NCI-H748 (cell line): ENCODE data around the gene HMG20A.
"Not testable (repeated sequence)": the region's sequence is repeated elsewhere in the genome, so short reads cannot be mapped to it uniquely, and the experiment has no call there.

Source experiments
- DNase-seq: peaks from one replicate; lab custom pipeline; 2025; ENCODE audit not compliant: unreplicated experiment; lab: John Stamatoyannopoulos, UW

Gene HMG20A

DNA sequence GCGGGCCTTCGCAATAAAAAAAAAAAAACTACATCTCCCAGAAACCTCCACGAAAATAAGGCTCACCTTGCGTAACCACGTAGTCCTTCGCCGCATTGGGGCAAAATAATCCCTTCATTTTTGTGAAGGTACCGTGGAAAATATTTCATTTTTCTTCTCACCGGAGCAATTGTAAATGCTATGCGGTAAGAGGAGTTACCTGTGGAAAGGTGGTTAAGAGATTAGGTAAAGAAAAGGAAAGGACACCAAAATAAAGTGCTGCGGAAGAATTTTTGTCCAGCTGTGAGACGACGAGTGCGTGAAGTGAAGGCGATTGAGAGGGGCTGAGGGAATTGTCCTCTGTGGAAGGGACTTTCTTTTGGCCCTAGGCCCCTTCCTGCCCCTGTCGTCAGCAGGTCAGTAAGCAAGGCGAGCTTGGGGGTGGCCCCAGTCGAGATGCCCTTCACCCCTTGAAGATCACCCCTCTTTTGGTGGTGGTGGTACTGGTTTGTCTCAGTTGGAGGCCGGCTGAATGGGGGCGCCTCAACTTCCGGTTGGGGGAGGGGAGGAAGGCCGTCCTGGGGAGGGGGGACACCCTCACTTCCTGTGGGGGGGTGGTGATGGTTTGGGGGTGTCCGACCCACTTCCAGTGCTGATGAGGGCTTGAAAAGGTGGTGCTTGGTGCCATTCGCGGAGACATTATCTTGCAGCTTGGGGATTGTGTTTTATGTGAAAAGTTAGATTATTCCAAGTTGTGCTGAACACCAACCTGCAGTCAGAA is at the start of gene HMG20A:
Gene HMG20A (plus strand): TSS at position 279 of the 760 bp plus-strand sequence. CDS start 37,520 bp downstream, outside the sequence.
- peak; percentile 83 for DNase-seq

DNA sequence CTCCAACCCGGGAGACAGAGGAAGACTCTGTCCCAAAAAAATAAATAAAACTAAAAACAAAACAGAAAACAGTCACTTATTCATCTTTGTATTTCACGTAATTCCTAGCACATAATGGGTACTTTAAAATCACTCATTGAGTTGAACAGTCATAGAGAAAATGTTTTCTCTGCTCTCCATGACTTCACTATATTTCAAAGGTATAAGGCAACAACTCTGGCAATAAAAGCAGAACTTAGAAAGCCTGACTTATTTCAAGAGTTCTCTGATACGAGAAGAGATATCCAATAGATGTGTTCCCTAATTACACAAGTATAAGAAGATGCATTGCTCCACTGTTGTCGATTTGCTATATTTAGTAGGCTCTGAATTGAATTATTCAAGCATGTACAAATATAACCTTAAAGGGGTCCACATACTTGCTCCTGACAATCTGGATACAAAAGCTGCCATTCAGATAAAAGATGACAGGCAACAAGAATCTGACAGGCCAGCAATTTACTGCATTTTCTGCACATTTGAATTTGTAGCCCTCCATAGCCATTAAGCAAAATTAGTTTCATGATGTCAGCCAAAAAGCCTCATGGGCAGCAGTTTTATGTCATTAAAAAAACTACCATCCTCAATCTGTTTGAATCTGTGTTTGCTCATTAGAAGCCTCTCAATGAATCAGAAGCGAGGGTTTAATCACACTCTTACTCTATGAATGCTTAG is 48.7 kb upstream of the HMG20A start:
- no peak for DNase-seq

DNA sequence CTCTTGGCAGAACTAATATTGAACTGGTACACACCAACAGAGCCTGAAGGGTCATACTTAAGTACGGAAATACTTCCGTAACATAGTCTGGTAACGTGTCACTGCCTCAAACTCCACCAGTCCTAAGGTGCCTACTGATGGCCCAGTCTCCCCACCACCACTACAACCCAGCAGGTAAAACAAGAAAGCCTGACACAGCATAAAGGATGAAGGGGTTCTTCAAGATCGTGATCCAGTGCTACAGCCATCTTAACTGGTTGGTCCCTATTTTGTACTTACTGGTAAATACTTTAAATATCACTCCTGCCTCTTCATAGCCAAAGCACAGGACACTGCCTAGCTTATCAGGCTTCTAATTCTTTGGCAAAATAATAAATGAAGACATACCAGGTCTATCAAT is 47.2 kb upstream of the HMG20A start:
- DNase-seq: no peak

DNA sequence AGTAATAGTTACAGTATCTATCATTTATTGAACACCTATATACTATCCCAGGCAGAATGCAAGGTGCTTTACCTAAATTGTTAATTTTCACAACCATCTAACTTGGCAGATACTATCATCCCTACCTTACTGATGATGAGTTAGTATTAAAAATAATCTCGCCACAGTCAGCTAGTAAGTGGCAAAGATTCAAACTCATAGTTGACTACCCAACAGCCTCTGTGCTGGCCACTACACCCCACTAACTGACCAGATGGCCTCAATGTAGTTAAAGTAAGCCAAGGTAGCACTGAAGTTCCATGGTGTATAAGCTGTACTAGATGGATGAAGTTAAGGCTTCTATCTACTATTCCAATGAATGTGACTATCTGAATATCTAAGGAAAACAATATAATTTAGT is 45.6 kb upstream of the HMG20A start:
- DNase-seq: no peak

DNA sequence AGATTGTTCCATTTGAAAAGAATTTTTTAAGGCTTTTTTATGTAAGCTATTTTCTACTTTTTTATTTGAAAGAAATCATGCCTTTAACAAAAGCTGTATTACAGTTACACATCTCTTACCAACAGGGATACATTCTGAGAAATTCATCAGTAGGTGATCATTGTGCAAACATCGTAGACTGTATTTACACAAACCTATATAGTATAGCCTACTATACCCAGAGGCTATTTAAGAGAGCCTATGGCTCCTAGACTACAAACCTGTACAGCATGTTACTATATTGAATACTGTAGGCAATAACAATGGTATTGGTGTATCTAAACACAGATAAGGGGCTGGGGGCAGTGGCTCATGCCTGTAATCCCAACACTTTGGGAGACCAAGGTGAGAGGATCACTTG is 43.9 kb upstream of the HMG20A start:
- DNase-seq: peak; percentile 24

DNA sequence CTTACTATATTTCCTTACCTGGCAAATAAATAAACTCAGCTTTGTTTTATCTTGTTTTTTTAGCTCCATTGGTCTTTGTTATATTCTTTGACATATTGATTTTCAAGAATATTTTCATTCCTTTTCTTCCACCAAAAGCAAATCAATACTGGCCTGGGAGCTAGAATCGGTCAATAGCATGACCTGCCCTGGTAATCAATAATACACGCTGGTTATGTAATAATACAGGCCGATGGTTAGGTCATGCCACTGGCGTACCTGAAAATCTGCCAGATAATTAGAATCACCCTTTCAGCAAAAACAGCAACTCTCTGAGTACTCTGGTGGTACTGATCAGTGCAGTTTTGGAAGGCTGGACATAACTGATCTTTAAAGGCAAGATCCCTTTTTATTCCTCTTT is 40.7 kb upstream of the HMG20A start:
- no peak for DNase-seq

DNA sequence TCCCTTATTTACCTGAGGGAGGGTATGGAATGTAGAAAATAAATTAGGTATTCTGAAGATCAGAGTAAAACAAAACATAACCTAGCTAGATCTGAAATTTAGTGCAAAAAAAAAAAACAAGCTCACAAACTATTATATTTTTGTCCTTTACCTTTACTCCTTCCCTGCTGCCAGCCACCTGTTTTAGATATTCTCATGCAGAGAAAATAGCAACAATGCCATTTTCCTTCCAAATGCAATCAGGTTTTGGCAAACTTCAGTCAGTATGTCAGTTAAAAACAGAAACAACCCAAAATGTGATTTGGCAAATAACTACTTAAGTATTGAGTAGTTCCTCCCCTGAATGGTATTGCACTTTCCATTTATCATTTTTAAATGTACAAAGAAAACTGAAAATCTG is 36.6 kb upstream of the HMG20A start:
- no peak for DNase-seq

DNA sequence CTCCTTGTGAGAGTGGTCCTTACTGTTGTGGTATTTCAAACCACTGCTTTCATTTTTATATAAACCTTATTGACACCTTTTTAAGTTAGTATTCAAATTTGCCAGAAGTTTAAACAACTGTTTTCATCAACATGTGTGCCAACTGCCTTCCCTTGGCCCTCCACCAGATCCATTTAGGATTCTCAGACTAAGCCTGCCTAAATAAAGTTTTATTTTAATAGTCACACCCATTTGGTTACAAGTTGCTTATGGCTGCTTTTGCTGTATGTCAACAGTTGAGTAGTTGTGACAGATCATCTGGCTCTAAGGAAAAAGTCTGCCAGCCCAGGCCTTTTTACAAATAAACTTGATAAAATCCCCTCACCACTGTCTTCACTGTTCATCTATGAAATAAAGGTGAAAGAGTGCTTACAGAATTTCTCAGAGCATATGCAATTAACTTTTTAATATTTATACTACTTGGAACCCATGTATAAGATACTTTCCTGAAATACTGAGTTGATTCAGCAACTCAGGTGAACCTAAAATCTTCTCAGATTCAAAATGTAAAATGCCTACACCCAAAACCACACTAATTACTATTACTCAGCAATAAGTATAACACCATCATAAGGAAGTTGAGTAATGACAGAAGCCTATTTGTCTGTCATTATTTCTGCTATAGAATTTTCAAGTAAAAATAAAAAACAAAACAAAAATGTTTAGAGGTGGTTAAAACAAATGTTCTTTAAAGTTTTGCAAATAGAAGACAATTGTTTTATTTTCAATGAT is 35.9 kb upstream of the HMG20A start:
- no peak for DNase-seq

DNA sequence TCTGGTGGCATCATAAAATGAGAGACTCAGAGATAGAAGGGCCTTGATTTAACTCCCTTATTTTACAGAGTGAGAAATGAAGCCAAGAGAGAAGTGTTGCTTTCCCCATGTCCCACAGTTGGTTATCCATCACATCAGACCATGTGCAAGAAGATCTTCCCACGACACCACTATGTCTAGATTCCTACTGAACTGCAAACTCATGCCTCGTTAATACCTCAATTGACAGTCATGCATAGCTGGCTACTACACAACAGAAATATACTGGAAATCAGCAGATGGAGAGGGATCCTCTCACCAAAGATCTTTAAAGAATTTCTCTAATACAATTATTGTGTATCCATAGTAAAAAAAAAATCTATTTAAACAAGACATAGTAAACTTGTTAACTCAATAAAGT is 34.1 kb upstream of the HMG20A start:
- no peak for DNase-seq

DNA sequence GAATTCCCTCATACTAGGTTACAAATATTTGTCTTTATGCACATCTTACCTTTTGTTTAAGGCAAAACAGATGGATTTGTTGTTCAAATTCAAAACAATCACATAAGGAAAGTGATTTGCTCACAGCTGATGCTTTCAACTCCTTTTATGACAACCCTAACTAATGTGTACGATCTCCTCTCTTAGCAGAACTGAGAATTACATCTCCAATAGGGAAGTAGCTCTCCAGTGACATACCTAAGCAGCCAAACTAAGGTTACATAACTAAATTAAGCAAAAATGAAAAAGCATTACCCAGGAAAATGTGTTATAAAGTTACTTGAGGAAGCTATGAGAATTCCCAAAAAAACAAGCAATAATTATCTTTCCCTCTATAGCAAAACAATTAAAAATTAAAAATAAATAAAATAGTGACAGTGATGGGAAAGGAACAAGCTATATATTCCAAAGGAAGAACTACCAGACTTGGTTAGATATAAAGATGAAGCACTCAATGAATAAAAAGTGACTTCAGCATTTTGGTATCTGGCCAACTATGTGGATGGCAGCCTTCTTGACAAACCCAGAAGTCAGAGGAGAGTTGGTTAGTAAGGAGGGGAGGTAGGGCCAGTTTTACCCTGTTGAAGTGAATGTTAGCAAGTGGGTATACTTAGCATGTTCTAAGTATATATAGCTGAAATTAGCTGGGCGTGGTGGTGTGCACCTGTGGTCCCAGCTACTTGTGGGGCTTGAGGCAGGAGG is 33.2 kb upstream of the HMG20A start:
- DNase-seq: no peak

DNA sequence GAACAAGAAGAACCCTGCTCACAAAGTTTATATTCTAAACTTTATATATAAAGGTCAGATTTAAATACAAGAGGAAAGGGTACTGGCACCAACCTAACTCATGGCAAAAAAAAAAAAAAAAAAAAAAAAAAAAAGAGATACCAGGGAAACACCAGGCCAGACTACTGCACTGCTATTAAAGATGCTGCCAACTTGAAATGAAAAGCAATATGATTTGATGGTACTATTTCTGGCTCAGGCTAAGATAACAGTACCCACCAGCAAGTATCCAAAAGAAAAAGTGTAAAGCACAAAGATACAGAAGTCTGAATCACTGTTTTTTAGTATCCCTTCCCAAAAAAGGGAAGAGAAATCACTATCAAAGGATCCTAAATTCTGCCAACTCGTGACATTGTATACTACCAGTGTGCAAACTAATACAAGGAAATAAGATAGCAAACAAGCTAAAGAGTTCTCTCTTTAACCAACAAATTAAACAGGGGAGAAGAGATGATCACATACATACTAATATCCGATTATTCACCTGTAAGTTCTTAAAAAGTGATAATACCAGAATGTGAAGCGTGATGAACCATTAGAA is 29.2 kb upstream of the HMG20A start:
- no peak for DNase-seq

DNA sequence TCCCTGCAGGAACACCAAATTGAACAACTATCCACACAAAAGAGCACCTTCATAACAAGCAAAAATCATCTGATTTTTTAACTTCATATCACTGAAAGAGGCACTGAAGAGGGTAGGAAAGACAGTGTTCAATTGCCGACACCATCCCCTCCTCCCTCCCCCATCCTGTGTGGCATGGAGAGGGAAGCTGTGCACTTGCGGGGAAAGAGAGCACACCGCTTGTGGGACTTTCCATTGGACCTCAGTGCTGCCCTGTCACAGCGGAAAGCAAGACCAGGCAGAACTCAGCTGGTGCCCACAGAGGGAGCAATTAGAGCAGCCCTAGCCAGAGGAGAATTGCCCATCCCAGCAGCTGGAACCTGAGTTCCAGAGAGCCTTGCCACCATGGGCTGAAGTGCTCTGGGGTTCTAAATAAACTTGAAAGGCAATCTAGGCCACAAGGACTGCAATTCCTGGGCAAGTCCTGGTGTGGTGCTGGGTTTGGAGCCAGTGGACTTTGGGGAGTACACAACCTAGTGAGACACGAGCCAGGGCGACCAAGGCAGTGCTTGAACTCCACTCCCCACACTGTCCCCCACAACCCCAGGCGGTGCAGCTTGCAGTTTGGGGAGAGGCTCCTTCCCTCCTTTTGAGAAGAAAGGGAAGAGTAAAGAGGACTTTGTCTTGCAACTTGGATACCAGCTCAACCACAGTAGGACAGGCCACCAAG is 27.8 kb upstream of the HMG20A start:
- DNase-seq: no peak

DNA sequence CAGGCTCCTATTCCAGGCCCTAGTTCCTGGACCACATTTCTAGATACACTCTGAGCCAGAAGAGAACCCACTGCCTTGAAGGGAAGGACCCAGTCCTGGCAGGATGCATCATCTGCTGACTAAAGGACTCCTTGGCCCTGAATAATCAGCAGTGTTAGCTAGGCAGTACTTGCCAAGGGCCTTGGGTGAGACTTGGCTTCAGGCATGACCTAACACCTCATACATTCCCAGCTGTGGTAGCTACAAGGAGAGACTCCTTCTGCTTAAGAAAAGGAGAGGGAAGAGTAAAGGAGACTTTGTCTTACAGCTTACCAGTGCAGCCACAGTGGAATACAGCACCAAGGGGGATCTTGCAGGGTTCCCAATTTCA is 27.2 kb upstream of the HMG20A start:
- DNase-seq: no peak

DNA sequence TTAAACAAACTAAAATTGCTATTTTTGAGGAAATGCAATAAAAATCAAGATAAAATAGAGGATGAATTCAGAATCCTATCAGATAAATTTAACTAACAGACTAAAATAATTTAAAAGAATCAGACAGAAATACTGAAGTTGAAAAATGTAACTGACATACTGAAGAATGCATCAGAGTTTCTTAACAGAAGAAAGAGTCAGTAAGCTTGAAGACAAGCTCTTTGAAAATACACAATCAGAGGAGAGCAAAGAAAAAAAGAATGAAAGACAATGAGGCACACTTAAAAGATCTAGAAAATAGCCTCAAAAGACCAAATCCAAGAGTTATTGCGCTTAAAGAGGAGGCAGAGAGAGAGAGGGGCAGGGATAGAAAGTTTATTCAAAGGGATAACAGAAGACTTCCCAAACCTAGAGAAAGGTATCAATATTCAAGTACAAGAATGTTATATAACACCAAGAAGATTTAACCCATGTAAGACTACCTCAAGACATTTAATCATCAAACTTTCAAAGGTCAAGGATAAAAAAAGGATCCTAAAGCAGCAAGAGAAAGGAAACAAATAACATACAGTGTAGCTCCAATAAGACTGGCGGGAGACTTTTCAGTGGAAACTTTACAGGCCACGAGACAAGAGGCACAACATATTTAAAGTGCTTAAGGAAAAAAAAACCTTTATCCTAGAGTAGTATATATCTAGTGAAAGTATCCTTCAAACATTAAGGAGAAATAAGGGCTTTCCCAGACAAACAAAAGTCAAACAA is 25.5 kb upstream of the HMG20A start:
- no peak for DNase-seq

DNA sequence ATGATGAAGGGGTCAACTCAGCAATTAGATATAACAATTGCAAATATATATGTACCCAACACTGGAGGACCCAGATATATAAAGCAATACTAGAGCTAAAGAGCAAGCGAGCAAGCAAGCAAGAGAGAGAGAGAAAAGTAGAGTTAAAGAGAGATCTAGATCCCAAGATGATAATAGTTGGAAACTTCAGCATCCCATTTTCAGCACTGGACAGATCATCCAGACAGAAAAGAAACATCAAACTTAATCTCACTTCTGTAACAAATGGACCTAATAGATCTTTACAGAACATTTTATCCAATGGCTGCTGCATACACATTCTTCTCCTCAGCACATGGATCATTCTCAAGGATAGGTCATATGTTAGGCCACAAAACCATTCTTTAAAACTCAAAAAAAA is 24.0 kb upstream of the HMG20A start:
- no peak for DNase-seq

DNA sequence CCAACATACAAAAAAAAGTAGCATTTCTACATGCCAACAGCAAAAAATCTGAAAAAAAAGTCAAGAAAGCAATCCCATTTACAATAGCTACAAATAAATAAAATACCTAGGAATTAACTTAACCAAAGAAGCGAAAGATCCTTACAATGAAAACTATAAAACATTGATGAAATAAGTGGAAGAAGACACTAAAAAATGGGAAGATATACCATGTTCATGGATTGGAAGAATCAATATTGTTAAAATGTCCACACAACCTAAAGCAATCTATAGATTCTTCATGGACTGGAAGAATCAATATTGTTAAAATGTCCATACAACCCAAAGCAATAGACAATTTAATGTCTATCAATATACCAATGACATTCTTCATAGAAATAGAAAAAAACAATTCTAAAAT is 21.8 kb upstream of the HMG20A start:
- DNase-seq: no peak

DNA sequence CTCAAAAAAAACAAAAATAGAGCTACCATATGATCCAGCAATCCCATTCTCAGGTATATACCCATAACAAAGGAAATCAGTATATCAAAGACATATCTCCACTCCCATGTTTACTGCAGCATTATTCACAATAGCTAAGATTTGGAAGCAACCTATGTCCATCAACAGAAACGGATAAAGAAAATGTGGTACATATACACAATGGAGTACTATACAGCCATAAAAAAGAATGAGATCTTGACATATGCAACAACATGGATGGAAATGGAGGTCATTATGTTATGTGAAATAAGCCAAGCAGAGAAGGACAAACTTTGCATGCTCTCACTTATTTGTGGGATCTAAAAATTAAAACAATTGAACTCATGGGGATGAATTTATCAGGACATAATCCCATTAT is 20.4 kb upstream of the HMG20A start:
- no peak for DNase-seq

DNA sequence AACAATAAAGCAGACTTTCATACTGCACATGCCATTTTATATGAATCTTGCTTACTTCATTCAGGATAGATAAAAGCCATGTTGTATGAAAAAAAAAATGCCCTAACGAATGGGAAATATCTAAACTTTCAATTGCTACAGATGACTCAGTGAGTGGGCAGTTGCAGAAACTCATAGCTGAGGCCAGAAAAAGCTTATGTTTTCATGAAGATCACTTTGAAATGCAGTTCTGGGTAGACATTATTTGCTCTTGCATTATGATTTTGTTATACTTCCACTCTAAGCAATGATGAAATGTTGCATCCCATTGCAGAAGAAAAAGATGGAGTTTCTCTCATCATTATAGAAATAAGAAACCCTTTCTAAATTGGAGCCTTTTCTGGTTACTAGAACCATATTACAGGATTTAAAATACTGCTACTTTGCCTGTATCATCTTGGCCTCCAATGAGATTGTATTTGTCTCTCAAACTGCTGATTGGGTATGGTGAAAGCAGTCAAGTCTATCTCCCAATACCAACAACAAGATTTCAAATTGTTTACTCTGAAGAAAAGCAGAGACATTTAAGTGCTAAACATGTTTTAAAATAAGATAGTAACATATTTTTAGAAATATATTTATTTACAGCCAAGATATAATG is 17.8 kb upstream of the HMG20A start:
- no peak for DNase-seq

DNA sequence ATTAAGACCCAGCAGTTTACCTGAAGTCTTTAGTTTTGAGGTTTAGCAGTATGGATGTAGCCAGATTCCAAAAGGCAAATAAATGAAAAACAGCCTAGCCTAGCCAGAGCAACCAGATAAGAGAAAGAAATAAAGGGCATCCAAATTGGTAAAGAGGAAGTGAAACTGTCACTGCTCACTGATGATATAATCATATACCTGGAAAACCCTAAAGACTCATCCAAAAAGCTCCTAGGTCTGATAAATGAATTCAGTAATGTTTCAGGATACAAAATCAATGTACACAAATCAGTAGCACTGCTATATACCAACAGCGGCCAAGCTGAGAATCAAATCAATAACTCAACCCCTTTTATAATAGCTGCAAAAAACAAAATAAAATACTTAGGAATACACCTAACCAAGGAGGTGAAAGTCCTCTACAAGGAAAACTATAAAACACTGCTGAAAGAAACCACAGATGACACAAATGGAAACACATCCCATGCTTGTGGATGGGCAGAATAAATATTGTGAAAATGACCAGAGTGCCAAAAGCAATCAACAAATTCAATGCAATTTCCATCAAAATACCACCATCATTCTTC is 14.4 kb upstream of the HMG20A start:
- not testable (repeated sequence) for DNase-seq
